GM21447 (cell line): ENCODE data around the gene RFTN1.

Experiments
- ATAC-seq: cut with Tn5 transposase; IDR thresholded peaks from one replicate; pipeline ENCODE4 v1.9.1; 2021; ENCODE audit not compliant: unreplicated experiment

Gene RFTN1

GRCh38 chr3:16288664-16289063, 224.8 kb downstream of the RFTN1 start:
- no peak for ATAC-seq

GRCh38 chr3:16286751-16287543, 226.6 kb downstream of the RFTN1 start:
- no peak for ATAC-seq

DNA sequence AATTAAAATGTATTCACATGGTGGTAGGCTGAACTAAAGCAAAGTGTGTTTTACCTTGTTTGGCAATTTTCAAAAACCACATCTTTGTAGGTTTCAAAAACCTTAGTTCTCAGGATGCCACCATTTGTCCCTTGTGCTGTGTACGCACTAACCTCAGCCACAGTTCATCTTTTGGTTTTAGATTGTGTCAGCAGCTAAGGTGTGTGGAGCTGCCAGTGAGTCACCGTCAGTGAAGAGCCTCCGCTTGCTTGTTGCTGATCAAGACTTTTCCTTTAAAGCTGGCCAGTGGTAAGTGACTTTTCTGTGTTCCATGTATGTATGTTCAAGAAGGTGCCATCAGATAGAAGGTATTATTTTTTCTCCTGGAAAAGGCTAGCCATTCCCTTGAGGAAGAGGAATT, 227.3 kb downstream of the RFTN1 start:
- ATAC-seq, result peak; percentile 62

DNA sequence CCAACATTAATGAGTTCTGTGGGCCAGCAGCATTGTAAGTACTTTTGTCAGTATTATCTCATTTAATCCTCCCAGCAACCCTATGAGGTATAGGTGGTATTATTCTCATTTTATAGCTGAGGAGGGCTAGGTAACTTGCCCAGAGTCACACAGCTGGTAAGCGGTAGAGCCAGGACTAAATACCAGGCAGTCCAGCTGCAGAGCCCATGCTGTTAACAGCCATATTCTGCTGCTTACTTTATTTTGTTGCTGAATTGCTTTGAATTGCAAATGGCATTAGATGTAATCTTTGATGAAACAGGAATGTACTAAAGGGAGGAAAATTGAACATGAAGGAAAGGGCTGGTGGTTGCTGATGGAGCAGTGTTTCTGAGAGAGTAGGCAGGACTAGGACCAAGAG, 228.9 kb downstream of the RFTN1 start:
- no peak for ATAC-seq

DNA sequence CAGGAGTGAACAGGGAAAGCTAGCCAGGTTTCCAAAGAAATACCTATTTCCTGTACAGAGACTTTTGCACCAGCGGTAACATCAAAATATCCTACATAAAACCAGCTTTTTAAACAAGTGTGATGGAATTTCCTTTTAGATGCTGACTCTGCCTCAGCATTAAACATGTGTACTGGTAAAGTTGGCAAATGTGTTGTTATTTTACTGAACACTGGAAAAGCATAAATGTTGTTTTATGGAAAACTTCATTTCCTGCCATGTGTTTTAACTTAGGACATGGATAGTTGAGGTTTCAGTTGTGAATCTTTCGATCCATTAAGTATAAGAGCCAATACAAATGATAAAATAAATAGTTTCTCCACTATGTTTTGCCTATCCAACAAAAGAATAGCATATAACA, 232.8 kb downstream of the RFTN1 start:
- ATAC-seq, result no peak

DNA sequence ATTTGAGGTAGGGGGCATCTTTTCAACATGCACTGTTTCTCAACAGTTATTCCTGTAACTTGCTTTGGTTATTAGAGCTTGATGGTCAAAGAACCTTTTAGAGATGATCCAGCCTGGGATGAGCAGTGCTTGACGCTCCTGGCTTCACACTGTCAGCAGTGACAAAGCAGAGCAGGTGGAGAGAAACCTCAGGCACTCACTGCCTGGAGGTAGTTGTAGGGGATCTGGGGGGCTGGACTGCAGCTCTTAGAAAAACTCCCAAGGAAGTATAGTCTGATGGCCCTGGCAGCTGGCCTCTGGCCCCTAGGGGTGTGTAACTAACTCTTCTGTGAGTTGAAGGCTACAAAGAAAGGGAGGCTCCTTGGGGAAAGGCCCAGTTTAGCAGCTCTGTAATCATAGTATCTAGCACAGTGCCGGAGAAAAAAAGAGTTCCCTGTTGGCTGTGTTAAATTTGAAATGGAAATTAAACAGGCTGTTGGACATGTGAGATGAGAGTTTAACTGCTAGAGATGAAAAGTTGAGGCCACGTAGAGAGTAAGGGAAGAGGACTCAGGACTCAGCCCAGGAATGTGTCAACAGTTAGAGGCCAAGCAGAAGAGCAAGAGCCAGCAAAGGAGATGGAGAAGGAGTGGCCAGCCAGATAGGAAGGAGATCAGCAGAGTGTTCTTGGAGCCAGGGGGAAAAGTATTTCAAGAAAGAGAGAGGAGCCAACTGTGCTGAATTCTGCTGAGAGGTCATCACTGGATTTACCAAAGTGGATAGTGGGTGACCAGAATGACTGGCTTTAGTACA, 234.3 kb downstream of the RFTN1 start:
- no peak for ATAC-seq

DNA sequence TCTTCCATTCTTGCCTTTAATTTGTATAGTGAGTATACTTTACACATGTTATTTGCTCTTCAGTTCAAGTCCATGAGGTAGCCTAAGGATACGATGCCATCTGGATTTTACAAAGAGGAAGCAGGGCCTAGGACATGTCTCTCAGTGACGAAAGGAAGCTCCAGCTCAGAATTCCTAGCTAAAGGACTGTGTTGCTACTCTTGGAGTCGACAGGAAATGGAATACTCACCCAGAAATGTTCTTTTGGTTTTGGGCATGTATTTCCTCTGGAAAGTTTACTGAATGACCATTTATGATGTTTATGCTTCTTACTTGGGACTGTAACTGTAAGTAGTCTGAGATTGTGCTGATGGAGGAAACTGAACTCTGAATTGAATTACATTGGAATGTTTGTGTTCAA, 236.0 kb downstream of the RFTN1 start:
- ATAC-seq, result no peak

- ATAC-seq, result no peak
Observed at GRCh38 chr3:16273867-16274266, 239.6 kb downstream of the RFTN1 start.

DNA sequence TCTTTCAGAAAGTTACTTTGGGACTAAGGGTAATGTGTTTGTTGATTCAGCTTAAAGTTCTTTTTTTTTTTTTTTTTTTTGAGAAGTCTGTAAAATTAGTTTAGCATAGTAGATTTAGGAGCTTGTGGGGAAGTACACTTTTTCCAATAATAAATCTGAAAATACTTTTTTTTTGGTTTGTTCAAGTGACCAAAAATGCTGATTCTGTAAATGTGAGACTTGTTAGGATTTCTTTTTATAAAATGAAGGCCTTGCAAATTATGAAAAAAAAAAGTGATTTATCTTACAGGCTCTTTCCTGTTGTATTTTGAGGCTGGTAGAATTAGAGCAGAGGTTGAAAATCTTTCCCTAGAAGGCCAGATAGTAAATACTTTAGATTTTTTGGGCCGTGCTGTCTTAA, 240.9 kb downstream of the RFTN1 start:
- ATAC-seq, result no peak

- no peak for ATAC-seq
Observed at GRCh38 chr3:16270855-16271254, 242.6 kb downstream of the RFTN1 start.

- ATAC-seq, result no peak
Observed at GRCh38 chr3:16266714-16267113, 246.8 kb downstream of the RFTN1 start.
